Measurements from ENCODE around the gene KRT75. TPM values are rescaled to one million over a fixed set of nuclear protein-coding genes. Genes with fewer than 3 reads are reported as not detected.

The KRT75 gene
- polyA plus RNA-seq, 2 of the 4 experiments (the other 2 are of a cell fraction): not detected

GRCh38 chr12:52436000-52436827 lies 2.0 kb upstream of the KRT75 start:
- ATAC-seq (no peak), FAIRE-seq (no peak), DNase-seq (ENCODE audit: low read depth in 1 of 2, low spot score in 1 of 2) (no peak)
- TF ChIP-seq MAX (IDR thresholded peaks at IDR 0.05) (no peak), MYC (IDR thresholded peaks at IDR 0.05; ENCODE audit: borderline replicate concordance, low read length) (no peak), EP300 (IDR thresholded peaks at IDR 0.05) (no peak), ZNF302 (CRISPR knock-in tag; IDR thresholded peaks at IDR 0.05) (no peak), MAFK (IDR thresholded peaks at IDR 0.05; ENCODE audit: partially characterized antibody) (no peak), ESRRA (IDR thresholded peaks at IDR 0.05; ENCODE audit: borderline replicate concordance, low read length) (no peak), NFE2L2 (conservative IDR thresholded peaks at IDR 0.05; ENCODE audit: low read length) (no peak), CBX8 (IDR thresholded peaks at IDR 0.05) (no peak), FOSL2 (IDR thresholded peaks at IDR 0.05) (no peak), FOSL2 (CRISPR knock-in tag; IDR thresholded peaks at IDR 0.05) (no peak), NPAS2 (CRISPR knock-in tag; IDR thresholded peaks at IDR 0.05; ENCODE audit: borderline replicate concordance) (no peak), ELK1 (IDR thresholded peaks at IDR 0.05; ENCODE audit: low read depth, low read length) (no peak), HDAC2 (IDR thresholded peaks at IDR 0.05) (no peak), HES2 (IDR thresholded peaks at IDR 0.05) (no peak), GATA3 (IDR thresholded peaks at IDR 0.05; ENCODE audit: borderline replicate concordance) (no peak), FOSB (CRISPR knock-in tag; IDR thresholded peaks at IDR 0.05) (no peak), KDM1A (IDR thresholded peaks at IDR 0.05; ENCODE audit: low read depth) (no peak), JUNB (IDR thresholded peaks at IDR 0.05) (no peak), JUN (IDR thresholded peaks at IDR 0.05) (no peak), SREBF2 (IDR thresholded peaks at IDR 0.05) (no peak), RNF2 (IDR thresholded peaks at IDR 0.05; ENCODE audit: borderline replicate concordance, low read depth) (no peak)
- no peaks in the 10 kb centered on the region for H3K9me3 ChIP-seq
- H3K4me2 ChIP-seq: no peak overlapping the region
- POLR2A ChIA-PET: no interaction called here
- CTCF ChIA-PET: interaction anchor here (0.6 to 1.4 kb wide), 5 partner anchors 29 to 574 kb away, joined by 3 to 4 read pairs (median 3); no protein-coding TSS in a partner anchor
- H3K4me1 ChIP-seq: peaks cover 5% of the 10 kb centered on the region
- no peak overlapping the region for H3K27ac ChIP-seq
- WGBS (ENCODE audit: missing lambda C conversion rate): 71% methylated on average over 9 of the region's 9 CpGs
- H3K4me3 ChIP-seq: no peak overlapping the region

GRCh38 chr12:52435659-52435999 lies 1.5 kb upstream of the KRT75 start:
- Histone ChIP-seq H3K4me2 (no peak overlapping the region), H3K4me1 (no peaks in the 10 kb centered on the region), H3K4me3 (no peak overlapping the region), H3K27ac (no peak overlapping the region), H3K9me3 (no peaks in the 10 kb centered on the region)
- FAIRE-seq: no peak
- no peak for ATAC-seq
- ChIA-PET CTCF (interaction anchor here (0.6 to 1.3 kb wide), 7 partner anchors 14 to 575 kb away, joined by 3 to 4 read pairs (median 3); no protein-coding TSS in a partner anchor), POLR2A (no interaction called here)
- WGBS (ENCODE audit: missing lambda C conversion rate): 86% methylated on average over 6 of the region's 6 CpGs
- no peak for DNase-seq (ENCODE audit: low read depth in 1 of 2, low spot score in 1 of 2)
- TF ChIP-seq GATA3 (IDR thresholded peaks at IDR 0.05; ENCODE audit: borderline replicate concordance): no peak
- TF ChIP-seq USF2 (IDR thresholded peaks at IDR 0.05): no peak
- TF ChIP-seq ZFP36 (IDR thresholded peaks at IDR 0.05; ENCODE audit: borderline replicate concordance, partially characterized antibody): no peak
- no peak for TF ChIP-seq REST (IDR thresholded peaks at IDR 0.05)
- TF ChIP-seq HDAC2 (IDR thresholded peaks at IDR 0.05): no peak
- no peak for TF ChIP-seq FOSB (CRISPR knock-in tag; IDR thresholded peaks at IDR 0.05)
- TF ChIP-seq EP300 (IDR thresholded peaks at IDR 0.05): no peak
- no peak for TF ChIP-seq CBX8 (IDR thresholded peaks at IDR 0.05)
- TF ChIP-seq FOXS1 (CRISPR knock-in tag; IDR thresholded peaks at IDR 0.05): no peak
- no peak for TF ChIP-seq HOXA7 (CRISPR knock-in tag; IDR thresholded peaks at IDR 0.05)
- TF ChIP-seq CHD4 (IDR thresholded peaks at IDR 0.05; ENCODE audit: borderline replicate concordance): no peak
- no peak for TF ChIP-seq JUNB (IDR thresholded peaks at IDR 0.05)
- TF ChIP-seq NR3C1 (IDR thresholded peaks at IDR 0.05): no peak
- no peak for TF ChIP-seq RCOR1 (IDR thresholded peaks at IDR 0.05; ENCODE audit: low read depth, low read length)
- no peak for TF ChIP-seq MYC (IDR thresholded peaks at IDR 0.05; ENCODE audit: borderline replicate concordance, low read length)
- TF ChIP-seq HMGXB4 (CRISPR knock-in tag; IDR thresholded peaks at IDR 0.05; ENCODE audit: borderline replicate concordance): no peak
- TF ChIP-seq MAFK (IDR thresholded peaks at IDR 0.05; ENCODE audit: partially characterized antibody): no peak
